GM21447 (cell line): ENCODE data around the gene TMEM238.
"Not testable (repeated sequence)": the region's sequence is repeated elsewhere in the genome, so short reads cannot be mapped to it uniquely, and the experiment has no call there.

ENCODE experiments used
- ATAC-seq: cut with Tn5 transposase; IDR thresholded peaks from one replicate; pipeline ENCODE4 v1.9.1; 2021; ENCODE audit not compliant: unreplicated experiment

Gene TMEM238, protein sequence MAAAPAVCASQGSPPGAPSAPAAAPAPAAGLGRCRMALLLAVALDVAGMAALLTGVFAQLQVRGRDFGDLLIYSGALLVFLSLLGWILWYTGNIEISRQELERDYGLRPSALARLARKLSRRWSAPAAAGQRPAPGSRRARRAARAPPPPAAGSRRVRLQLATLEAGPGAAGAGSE

DNA sequence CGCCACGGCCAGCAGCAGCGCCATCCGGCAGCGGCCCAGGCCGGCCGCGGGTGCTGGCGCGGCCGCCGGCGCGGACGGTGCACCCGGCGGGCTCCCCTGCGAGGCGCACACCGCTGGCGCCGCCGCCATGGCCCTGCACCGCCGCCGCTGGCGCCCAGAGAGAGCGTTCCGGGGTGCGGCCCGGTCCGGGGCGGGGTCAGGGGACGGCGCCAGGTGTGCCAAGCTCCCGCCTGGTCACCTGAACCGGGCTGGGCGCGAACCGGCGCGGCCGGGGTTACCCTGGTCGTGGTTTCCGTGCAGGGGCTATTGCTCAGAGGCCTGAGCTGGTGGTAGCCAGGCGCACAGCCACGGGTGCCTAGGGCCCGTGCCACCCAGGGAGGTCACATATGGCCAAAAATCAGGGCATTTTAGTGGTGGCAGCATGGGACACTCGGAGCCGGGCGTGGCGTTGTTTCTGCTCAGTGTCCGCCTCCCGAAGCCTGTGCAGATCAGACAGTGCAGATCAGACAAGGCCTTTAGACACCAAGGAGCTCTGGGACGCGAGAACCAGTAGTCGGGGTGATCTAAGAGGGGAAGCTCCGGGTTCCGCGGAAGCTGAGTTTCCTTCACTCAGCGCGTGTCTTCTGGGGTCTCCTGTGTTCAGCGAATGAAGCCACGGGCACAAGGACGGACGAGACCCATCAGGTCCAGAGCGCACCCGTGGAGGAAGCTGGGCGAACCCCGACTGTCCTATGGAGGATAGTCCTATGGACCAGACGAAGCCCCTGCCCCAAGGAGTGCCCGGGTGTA lies at the start of gene TMEM238:
TSS of gene TMEM238 (minus strand) at position 162 of the 789 bp plus-strand sequence. CDS start at position 129, 33 bp downstream.
- ATAC-seq: no peak

DNA sequence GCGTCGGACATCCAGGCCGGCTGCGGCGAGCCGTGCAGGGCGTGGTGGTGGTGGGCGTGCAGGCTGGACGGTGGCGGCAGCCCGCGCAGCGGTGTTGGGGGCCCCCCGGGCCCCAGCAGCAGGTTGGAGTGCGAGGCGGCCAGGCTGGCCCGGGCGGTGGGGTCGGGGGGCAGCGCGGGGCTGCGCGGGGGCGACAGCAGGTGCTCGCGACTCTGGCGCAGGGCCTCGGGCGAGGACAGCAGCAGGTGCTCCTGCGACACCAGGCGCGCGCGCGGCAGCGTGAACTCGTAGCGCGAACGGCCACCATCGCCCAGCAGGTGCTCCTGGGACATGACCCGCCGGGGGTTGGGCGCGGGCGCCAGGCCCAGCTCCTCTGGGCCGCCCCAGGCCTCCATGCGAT lies 49.2 kb upstream of the TMEM238 start:
- no peak for ATAC-seq

DNA sequence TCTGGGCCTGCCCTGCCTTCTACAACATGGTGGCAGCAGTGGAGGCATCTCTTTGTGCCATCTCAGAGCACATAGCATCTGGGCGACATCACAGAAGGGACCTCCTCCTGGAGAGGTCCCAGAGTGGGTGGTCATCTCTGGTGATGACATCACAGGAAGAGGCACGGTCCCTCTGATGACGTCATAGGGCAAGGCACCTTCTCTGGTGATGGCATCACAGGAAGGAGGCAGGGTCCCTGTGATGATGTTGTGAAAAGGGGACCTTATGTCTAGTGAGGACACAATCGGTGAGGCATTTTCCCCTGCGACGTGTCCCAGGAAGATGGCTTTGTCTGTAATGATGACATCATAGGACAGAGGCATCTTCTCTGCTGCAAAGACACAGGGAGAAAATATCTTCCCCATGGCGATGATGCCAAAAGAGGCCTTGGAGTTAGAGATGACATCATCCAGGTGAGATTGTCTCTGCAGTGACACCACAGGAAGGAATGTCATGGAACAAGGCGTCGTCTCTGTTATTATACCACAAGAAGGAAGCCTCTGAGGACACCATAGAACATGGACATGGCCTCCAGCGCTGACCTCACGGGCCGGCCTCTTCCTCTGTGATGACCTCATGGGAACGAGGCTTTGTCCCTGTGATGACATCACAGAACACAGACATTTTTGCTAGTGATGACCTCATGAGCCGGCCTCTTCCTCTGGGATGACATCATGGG lies 48.3 kb upstream of the TMEM238 start:
- no peak for ATAC-seq

DNA sequence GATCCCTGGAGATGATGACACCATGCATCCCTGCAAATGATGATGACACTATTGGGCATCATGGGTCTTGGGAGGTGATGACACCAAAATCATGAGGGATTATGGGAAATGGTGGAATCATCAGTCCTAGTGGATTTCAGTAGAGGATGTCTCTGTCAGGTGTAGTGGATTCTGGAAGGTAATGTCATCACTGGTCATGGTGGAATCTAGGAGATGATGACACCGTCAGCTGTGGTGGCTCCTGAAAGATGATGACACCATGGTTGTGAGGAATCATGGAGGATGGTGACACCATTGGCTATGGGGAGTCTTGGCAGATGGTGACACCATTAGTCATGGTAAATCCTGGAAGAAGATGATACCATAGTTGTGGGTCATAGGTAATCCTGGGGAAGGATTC lies 47.1 kb upstream of the TMEM238 start:
- no peak for ATAC-seq

DNA sequence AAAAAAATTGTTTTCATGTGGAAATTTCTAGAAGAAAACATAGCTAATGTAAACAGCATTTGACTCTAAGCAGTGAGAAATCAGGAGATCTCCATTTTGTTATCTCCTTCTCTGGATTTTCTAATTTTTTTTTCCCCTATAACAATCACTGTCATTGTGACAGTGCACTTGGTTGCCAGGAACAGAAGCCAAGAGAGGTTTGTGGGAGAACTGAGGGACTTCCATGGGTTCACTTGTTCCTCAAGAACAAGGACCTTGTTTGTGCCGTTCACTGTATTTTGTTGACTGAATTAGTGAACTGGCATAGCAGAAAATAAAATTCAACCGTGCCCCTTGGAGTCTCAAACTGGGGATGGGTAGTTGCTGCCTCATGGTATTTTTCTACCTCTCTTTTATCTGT lies 42.0 kb upstream of the TMEM238 start:
- ATAC-seq: no peak

DNA sequence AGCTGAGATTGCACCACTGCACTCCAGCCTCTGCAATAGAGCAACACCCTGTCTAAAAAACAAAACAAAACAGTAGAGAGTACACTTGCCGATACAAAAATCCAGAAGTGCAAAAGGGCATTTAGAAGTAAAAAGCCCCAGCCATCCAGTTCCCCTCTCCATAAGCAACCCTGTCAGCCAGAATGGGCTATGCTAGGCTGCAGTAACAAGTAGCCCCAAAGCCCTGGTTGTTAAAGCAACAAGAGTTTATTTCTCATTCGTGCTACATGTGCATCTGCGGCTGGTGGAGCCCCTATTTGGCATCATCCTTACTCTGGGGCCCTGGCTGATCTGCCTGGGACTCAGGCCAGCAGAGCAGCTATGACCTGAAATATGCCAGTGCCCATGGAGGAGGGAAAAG lies 40.4 kb upstream of the TMEM238 start:
- no peak for ATAC-seq

DNA sequence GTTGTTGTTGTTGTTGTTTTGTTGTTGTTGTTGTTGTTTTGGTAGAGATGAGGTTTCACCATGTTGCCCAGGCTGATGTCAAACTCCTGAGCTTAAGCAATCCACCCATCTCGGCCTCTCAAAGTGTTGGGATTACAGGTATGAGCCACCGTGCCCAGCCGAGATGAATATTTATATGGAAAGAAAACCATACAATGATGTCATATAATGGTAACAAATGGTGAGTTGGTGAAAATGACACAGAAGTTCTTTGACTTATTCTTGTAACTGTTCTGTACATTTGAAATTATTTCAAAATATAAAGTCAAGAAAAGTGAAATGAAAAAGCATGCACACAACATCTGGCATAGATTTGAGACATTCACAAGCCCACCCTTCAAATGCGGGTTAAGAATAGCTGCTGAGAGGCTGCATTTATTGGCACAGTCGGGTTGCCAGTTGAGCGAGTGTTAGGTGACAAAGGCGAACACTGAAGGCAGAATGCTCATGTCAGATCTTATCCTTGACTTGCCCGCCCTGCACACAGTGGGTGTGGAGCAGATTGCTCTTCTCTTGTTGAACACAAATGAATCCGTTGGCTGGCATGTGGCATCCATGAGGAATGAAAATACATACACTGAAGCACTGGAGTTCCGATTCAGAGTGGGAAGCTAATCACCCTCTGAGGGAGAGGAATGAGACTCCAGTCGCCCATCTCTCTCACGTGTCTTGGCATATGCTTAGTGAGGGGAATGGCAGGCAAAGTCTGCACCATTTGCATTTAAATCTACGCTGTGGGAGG lies 39.3 kb upstream of the TMEM238 start:
- no peak for ATAC-seq

DNA sequence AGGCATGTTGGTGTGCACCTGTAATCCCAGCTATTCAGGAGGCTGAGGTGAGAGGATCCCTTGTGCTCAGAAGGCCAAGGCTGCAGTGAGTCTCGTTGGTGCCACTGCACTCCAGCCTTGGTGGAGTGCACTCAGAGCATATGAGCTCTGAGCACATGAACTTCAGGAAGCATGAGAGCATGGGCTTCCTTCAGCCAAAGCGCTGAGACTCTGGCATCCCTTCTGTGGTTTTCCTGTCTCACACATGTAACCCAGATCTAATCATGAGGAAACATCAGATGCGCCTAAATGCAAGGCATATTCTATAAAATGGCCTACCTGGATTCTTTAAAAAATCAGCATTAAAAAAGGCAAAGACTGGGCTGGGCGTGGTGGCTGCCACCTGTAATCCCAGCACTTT lies 37.2 kb upstream of the TMEM238 start:
- ATAC-seq: not testable (repeated sequence)

DNA sequence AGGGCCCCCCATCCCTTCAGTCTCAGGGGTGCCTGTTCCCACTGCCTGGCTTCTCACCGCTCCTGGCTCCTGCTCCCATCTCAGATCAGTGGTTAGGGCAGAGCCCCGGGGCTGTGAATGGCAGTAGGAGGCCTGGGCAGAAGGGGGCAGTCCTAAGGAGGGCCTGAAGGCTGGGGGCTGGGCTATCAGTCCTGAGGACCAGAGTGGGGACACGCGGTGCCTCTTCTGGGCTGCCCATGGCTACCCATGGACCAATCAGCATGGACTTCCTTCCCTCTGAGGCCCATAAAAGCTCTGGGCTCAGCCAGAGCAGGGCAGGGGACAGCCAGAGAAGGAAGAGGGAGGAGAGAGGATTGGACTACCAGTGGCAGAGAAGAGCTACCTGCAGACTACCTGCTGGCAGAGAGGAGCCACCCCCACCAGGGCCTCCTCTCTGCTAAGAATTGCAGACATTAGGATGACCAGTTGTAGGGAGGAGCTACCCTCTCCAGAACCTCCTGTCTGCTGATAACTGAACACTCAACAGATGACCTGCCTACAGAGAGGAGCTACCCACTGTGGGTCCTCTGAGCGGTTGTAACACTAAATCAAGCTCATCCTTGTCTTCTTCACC lies 35.6 kb upstream of the TMEM238 start:
- no peak for ATAC-seq

DNA sequence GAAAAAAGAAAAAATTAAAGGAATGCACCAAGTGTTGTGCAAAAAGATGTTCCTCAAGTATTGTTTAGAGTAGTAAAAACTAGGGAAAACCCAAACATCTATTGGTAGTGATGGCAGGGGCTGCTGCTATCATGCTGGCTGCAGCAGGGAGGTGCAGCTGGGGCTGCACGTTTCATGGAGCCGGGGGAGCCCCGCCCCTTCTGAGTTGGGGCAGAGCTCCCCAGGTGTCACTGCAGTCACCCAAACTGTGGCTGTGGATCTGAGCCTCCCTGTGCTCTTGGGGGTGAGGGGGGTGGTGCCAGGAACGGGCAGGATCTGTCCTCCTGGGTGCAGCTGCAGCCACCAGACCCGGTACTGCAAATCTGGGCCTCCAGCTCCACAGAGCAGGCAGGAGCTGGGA lies 35.0 kb upstream of the TMEM238 start:
- ATAC-seq: no peak

DNA sequence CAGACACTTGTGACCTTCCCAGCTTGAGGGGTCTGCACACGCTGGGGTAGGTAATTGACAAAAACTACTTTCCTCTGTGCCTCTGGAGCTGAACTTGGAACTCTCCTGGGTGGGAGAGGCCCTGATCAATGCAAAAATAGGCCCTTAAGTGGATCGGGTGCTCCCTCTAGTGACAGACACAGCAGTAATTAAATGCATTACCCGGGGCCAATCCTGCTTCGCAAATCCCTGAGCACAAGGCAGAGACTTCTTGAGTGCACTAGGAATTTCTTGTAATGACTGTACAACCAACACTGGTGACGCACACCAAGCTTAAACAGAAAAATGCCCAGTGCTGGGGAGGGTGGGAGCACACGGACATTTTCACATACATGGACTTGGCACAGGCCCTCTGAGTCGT lies 34.1 kb upstream of the TMEM238 start:
- ATAC-seq: no peak

DNA sequence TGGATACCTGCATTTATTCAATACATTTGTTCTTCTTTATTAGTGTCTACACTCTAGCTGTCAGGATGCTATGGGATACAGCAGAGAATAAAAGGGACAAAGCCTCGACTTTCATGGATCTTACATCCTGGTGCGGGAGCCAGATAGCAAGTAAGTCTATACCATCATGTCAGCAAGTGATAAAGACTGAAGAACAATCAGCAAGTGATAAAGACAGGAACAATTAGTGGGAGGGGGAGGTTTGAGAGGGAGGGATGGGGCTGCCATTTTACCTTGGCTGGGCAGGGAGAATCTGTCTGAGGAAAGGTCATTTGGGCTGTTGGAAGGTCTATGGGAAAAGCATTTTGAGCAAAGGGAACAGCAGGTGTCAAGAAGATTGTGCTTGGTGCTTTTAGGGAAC lies 26.1 kb upstream of the TMEM238 start:
- no peak for ATAC-seq

DNA sequence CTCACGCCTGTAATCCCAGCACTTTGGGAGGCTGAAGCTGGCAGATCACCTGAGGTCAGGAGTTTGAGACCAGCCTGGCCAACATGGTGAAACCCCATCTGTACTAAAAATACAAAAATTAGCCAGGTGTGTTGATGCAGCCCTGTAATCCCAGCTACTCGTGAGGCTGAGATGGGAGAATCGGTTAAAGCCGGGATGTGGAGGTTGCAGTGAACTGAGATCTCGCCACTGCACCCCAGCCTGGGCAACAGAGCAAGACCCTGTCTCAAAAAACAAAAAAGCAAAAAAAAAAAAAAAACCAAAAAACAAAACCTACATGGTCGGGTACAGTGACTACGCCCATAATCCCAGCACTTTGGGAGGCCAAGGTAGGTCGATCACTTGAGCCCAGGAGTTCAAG lies 25.1 kb upstream of the TMEM238 start:
- not testable (repeated sequence) for ATAC-seq

DNA sequence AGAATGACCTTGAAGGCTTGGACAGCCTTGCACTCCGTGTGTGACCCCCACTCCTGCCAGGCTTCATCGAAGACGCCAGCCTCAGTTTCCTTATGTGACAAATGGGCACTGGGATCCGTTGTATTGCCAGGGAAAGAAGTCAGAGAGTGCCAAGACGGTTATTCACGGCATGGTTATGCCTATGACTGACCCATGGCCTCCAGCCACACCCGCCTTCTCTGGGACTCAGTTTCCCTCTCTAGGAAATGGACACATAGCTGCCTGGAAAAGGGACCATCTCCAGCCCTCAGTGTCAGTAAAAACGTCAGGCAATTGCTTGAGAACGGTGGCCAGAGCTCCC lies 24.4 kb upstream of the TMEM238 start:
- no peak for ATAC-seq

DNA sequence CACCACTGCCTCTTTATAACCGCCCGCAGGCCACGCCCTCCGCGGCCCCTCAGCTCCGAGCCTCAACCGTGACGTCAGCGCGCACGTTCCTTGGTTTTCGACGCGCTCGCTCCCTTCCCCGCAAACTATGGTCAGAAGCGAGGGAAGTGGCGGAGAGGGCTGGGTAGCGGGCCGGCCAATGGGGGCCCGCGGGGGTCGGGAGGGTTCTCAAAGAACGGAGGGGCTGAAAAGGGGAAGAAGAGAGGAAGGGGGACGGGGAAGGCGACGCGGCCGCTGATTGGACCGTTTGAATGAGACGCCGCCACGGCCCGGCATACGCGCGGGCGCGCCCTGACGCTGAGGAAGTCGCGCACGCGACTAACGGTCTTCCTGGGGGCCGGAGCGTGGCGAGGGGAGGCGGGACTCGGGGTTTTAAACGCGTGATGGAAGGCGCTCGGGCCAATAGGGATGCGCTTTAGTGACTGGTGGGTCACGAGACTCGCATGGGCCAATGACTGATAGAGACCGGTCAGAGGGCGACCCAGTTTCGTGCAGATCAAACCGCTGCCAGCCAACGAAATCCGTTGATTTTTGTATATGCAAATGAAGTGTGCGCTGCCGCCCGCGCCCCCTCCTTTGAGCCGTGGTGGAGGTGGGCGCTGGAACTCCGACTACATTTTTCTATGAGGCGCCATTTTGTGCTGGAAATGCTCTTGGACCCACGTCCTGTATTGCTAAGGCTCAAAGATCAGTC lies 23.9 kb upstream of the TMEM238 start:
- ATAC-seq: peak; percentile 85

DNA sequence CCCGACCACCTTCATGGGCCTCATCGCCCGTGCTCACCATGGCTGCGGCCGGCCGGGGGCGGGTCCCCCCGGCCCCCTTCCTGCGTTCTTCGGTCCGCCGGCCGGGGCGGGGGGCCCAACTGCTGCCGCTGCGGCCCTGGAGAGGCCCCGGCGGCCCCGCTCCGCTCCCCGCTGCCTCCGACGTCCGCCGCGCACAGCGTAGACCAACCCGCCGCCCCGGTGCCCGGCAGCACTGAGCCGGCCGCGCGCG lies 23.4 kb upstream of the TMEM238 start, which contains the start of gene UBE2S:
TSS of gene UBE2S (minus strand) at position 239 of the 250 bp plus-strand sequence. CDS start at position 40, 199 bp downstream.
- not testable (repeated sequence) for ATAC-seq

DNA sequence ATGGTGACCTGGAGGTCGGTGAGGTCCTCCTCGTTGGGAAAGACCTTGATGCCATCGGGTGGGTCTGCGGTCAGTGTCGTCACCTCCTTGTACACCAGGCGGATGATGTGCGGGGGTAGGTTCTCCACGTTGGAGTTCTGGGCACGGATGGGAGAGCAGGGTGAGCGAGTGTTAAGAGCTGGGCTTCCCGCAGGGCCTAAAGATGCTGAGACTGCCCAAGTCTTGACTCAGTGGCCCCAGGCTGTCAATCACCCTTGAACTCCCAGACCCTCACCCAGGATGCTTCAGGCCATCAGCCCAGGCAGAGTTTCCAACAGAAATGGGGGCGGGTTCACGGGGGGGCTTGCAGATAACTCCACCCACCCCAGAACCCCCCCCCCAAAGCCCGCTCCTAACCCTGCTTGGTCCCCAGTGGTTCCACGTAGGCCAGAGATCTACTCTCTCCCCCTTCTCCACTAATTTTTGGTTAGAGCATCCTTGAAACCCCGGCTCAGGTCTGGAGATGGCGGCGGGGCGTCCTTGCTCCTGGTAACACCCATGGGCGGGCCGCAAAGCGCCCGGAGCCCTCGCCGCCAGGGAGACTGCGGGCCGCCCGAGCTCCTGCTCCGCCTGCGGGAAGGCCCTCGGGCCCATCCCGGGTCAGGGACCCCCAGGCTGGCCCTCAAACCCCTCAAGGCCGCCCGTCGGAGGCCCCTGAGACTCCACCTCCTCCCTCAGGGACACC lies 22.9 kb upstream of the TMEM238 start:
- ATAC-seq: peak; percentile 4

DNA sequence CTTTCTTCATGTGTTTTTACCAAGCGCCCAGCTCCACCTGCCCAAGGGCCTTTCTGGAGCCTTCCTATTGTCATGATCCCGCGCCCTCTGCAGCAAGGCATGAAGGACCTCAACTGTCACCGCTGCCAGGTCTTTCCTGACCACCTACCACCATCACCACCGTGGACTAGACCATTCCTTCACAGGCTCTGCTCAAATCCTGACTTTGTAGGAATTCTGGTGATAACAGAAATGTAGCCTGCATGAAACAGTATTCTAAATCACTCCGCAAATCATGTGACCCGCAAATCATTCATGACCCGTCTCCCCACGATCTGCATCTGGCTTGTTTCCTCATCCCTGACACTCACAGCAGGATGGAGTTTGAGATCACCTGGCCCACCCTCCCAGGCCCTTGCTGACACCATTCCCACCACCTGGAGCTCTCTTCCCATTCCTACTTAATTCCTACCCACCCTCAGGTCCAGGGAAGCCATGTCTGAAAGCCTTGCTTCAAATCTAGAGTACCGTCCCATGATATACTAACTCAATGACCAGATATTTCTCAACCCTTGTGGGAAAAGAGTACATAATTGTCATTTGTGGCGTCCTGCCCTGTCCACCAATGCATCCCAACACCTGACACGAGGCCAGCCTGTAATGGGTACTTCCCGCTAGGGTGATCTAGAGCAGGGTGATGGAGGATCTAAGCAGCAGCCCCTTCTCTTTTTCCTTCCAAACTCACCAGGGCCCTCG lies 22.2 kb upstream of the TMEM238 start:
- ATAC-seq: no peak

DNA sequence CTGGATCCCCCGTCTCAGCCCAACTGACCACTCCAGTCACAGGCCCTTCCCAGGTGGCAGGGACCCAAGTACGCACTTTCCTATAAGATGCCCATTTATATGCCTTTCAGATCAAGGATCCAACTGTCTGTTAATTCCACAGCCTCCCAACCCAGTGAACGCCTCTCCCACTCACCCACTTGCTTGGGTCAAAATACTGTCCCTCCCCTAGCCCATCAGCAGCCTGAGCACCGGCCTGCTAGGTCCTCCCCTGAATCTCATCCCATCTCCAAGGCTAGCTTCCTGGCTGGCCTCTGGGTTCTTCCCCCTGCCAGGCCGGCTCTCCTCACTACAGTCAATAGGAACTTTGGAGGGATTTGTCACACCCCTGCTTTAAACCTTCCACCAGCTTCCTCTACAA lies 21.5 kb upstream of the TMEM238 start:
- no peak for ATAC-seq
